HL-60 (cell line): ENCODE data around the gene LRRC8D.
"Not testable (repeated sequence)": the region's sequence is repeated elsewhere in the genome, so short reads cannot be mapped to it uniquely, and the experiment has no call there.

Source experiments
- DNase-seq, 2 experiments: peaks; one replicate each; pipeline ENCODE4 v3.0.0-alpha.2; 2010 to 2020; ENCODE audit warnings: low read depth in 1 of 2, low spot score in 1 of 2
- H3K27ac ChIP-seq: fragments of 250-450 bp; sonication (Bioruptor Pico); replicated peaks from 2 replicates; pipeline ENCODE4 v1.5.1; 2020; ENCODE audit warnings: mild to moderate bottlenecking, moderate library complexity
- H3K27me3 ChIP-seq: fragments of 250-450 bp; sonication (Bioruptor Pico); 2 replicates; pipeline ENCODE4 v1.5.1; 2021; ENCODE audit warnings: mild to moderate bottlenecking, moderate library complexity; ENCODE audit not compliant: insufficient read depth, poor library complexity, severe bottlenecking
- H3K4me3 ChIP-seq: replicated peaks from 2 replicates; pipeline ENCODE4 v1.5.1; 2011; ENCODE audit warnings: mild to moderate bottlenecking, control low read depth, low read length; ENCODE audit not compliant: insufficient read depth
- CTCF ChIP-seq: IDR thresholded peaks from one replicate; pipeline ENCODE4 v1.5.1; 2011; ENCODE audit warnings: low read length, control low read depth, inconsistent platforms; ENCODE audit not compliant: insufficient read depth
- GABPA ChIP-seq: IDR thresholded peaks from 2 replicates; pipeline ENCODE4 v1.6.1; 2012; ENCODE audit warnings: low read depth
- POLR2AphosphoS5 ChIP-seq: IDR thresholded peaks from 2 replicates; pipeline ENCODE4 v1.6.1; 2012; ENCODE audit warnings: low read depth
- REST ChIP-seq: IDR thresholded peaks from 2 replicates; pipeline ENCODE4 v1.6.1; 2012; ENCODE audit warnings: low read depth; ENCODE audit not compliant: insufficient replicate concordance
- SPI1 ChIP-seq: IDR thresholded peaks from 2 replicates; pipeline ENCODE4 v1.6.1; 2012; ENCODE audit warnings: low read depth, mild to moderate bottlenecking, borderline replicate concordance

The LRRC8D gene

GRCh38 chr1:89794406-89794805 is 26.4 kb upstream of the LRRC8D start:
- H3K4me3 ChIP-seq = no peak overlapping the region
- TF ChIP-seq POLR2AphosphoS5 = no peak
- TF ChIP-seq REST = no peak
- no peak for TF ChIP-seq GABPA
- TF ChIP-seq CTCF = no peak
- TF ChIP-seq SPI1 = no peak
- no peak for DNase-seq
- no peaks in the 10 kb centered on the region for H3K27me3 ChIP-seq
- H3K27ac ChIP-seq = no peak overlapping the region

- H3K27ac ChIP-seq, DNase-seq, H3K4me3 ChIP-seq, H3K27me3 ChIP-seq: not testable (repeated sequence)
Measured at GRCh38 chr1:89795571-89795970, 25.3 kb upstream of the LRRC8D start.

GRCh38 chr1:89797876-89798275 is 23.0 kb upstream of the LRRC8D start:
- not testable (repeated sequence) for H3K27ac ChIP-seq, H3K27me3 ChIP-seq, DNase-seq, H3K4me3 ChIP-seq

- H3K27me3 ChIP-seq = no peaks in the 10 kb centered on the region
- H3K27ac ChIP-seq = peak overlapping the region; percentile 52
- peak in 1 of 2 experiments; percentile 59 for DNase-seq
- H3K4me3 ChIP-seq = no peak overlapping the region
- TF ChIP-seq POLR2AphosphoS5 = 0 out of 2 replicates have a peak, but pooled peaks have one; percentile 36
- peak; percentile 73; the same call in 1 of the 2 replicates for TF ChIP-seq SPI1
- TF ChIP-seq REST = no peak
Measured at GRCh38 chr1:89799495-89799894, 21.3 kb upstream of the LRRC8D start.

GRCh38 chr1:89800022-89800655 is 20.7 kb upstream of the LRRC8D start:
- no peak overlapping the region for H3K4me3 ChIP-seq
- no peak for TF ChIP-seq CTCF
- no peak for TF ChIP-seq POLR2AphosphoS5
- no peak for TF ChIP-seq REST
- peak; percentile 76 for TF ChIP-seq SPI1
- TF ChIP-seq GABPA = no peak
- DNase-seq = no peak
- peak overlapping the region; percentile 52 for H3K27ac ChIP-seq
- no peaks in the 10 kb centered on the region for H3K27me3 ChIP-seq
